MCF 10A (cell line): ENCODE results near the gene FBXO10. TPM values are rescaled to one million over a fixed set of nuclear protein-coding genes. Genes with fewer than 3 reads are reported as not detected.

ENCODE experiments used
- BruUV-seq: library from RNA; stranded (reverse); fragments of 400-500 nt; replicated peaks from 2 replicates; lab custom pipeline; 2021; lab: Mats Ljungman, UMichigan
- CTCF ChIA-PET: fragments of 300-600 bp; sonication (Branson Sonifier 250); formaldehyde crosslinking; extraction: SDS; loops from one replicate; lab custom pipeline; 2021; ENCODE audit warnings: antibody characterized with exemption, inconsistent platforms; lab: Yijun Ruan, JAX
- POLR2A ChIA-PET: fragments of 300-600, 350-650 bp; sonication (Branson Sonifier 250); formaldehyde crosslinking; extraction: SDS; loops from one replicate; lab custom pipeline; 2020; ENCODE audit warnings: antibody characterized with exemption, inconsistent platforms; lab: Yijun Ruan, JAX
- DNase-seq: peaks from one replicate; pipeline ENCODE4 v3.0.0-alpha.2; 2018; ENCODE audit not compliant: unreplicated experiment
- H3K27ac Mint-ChIP-seq: one replicate; pipeline ENCODE4 v1.8.0; 2022; ENCODE audit warnings: mild to moderate bottlenecking, low read depth, mixed read lengths; ENCODE audit not compliant: unreplicated experiment
- H3K27me3 Mint-ChIP-seq: one replicate; pipeline ENCODE4 v1.8.0; 2022; ENCODE audit warnings: mixed read lengths; ENCODE audit not compliant: insufficient read depth, unreplicated experiment
- H3K36me3 Mint-ChIP-seq: one replicate; pipeline ENCODE4 v1.8.0; 2022; ENCODE audit warnings: mild to moderate bottlenecking, moderate library complexity, mixed read lengths; ENCODE audit not compliant: insufficient read depth, unreplicated experiment
- H3K4me1 Mint-ChIP-seq: one replicate; pipeline ENCODE4 v1.8.0; 2022; ENCODE audit warnings: mixed read lengths; ENCODE audit not compliant: insufficient read depth, unreplicated experiment
- H3K4me3 Mint-ChIP-seq: one replicate; pipeline ENCODE4 v1.8.0; 2022; ENCODE audit warnings: mild to moderate bottlenecking, moderate library complexity, mixed read lengths; ENCODE audit not compliant: unreplicated experiment
- H3K9me3 Mint-ChIP-seq: one replicate; pipeline ENCODE4 v1.8.0; 2022; ENCODE audit warnings: mixed read lengths; ENCODE audit not compliant: unreplicated experiment
- intact Hi-C: fragments of 100-400 bp; cut with micrococcal nuclease; formaldehyde crosslinking; loops from 2 replicates; pipeline ENCODE4 v1.14.1; 2022
- total RNA-seq: library from RNA; stranded (reverse); gene quantifications from 2 replicates; pipeline ENCODE4 v1.2.3, GENCODE V29; 2022
- TF ChIP-seq, protein P1 (sequence below): fragments of 200-600 bp; IDR thresholded peaks from one replicate; pipeline ENCODE4 v1.8.0; 2022; ENCODE audit warnings: antibody characterized with exemption, mild to moderate bottlenecking; ENCODE audit not compliant: unreplicated experiment

The FBXO10 gene
- total RNA-seq, 1 experiment from 2014 or later = 3.4 TPM

DNA sequence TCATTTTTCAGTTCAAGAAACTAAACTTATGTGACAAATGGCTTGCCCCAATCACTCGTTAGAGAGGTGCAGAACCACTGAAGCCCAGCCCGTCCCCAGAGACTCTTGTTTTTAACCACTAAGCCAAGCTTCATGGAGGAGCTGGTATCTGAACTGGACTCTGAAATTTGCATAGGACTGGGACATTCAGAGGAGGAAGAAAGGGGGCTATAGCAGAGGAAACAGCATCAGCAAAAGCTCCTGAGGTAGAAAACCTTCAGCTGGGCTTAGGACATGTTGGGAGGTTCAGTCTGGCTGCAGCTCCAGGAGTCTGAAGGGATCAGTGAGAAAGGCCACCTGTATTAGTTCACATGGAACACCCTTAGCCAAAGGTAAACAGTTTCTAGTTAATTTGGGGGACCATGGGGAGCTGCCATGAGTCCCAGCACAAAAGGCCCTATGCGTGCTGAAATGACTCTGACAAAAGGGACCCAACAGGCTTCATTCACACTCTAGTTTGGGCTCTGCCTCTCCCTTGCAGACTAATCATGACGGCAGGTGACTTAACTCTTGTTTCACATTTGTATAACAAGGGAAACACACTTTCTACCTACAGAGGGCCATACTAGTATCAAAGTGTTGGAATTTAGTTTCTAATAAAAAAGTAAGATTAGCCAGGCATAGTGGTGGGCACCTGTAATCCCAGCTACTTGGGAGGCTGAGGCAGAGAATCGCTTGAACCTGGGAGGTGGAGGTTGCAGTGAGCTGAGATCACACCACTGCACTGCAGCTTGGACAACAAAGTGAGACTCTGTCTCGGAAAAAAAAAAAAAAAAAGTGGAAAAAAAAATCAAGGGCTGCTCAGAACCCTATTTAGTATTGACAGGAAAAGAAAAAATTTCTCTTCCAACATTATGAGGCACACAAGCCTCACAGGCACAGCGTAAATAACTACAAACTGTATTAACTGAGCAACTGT, 10.2 kb downstream of the FBXO10 start:
- no peaks in the 10 kb centered on the region for H3K27me3 Mint-ChIP-seq
- peaks cover 8% of the 10 kb centered on the region for H3K9me3 Mint-ChIP-seq
- H3K4me1 Mint-ChIP-seq = no peaks in the 10 kb centered on the region
- TF ChIP-seq, protein P1, sequence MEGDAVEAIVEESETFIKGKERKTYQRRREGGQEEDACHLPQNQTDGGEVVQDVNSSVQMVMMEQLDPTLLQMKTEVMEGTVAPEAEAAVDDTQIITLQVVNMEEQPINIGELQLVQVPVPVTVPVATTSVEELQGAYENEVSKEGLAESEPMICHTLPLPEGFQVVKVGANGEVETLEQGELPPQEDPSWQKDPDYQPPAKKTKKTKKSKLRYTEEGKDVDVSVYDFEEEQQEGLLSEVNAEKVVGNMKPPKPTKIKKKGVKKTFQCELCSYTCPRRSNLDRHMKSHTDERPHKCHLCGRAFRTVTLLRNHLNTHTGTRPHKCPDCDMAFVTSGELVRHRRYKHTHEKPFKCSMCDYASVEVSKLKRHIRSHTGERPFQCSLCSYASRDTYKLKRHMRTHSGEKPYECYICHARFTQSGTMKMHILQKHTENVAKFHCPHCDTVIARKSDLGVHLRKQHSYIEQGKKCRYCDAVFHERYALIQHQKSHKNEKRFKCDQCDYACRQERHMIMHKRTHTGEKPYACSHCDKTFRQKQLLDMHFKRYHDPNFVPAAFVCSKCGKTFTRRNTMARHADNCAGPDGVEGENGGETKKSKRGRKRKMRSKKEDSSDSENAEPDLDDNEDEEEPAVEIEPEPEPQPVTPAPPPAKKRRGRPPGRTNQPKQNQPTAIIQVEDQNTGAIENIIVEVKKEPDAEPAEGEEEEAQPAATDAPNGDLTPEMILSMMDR = no peak
- no peak overlapping the region for H3K27ac Mint-ChIP-seq
- no peak overlapping the region for H3K4me3 Mint-ChIP-seq
- POLR2A ChIA-PET = interaction anchor here (0.6 kb wide), 1 partner anchor 10 kb away, joined by 3 read pairs; the partner anchor contains the start of gene FBXO10
- no peaks in the 10 kb centered on the region for H3K36me3 Mint-ChIP-seq
- CTCF ChIA-PET = interaction anchor here (0.6 to 1.8 kb wide), 3 partner anchors 9 to 88 kb away, joined by 3 to 7 read pairs (median 4); no protein-coding TSS in a partner anchor
- no peak for DNase-seq
- intact Hi-C loops = no loop called here
- no TSS peak for BruUV-seq

DNA sequence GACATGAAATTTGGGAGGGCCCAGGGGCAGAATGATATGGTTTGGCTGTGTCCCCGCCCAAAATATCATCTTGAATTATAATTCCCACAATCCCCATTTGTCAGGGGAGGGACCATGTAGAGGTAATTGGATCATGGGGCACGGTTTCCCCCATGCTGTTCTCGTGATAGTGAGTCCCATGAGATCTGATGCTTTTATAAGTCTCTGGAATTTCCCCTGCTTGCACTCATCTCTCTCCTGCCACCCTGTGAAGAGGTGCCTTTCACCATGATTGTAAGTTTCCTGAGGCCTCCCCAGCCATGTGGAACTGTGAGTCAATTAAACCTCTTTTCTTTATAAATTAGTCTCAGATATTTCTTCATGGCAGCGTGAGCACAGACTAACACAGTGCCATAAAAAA, 11.3 kb downstream of the FBXO10 start:
- DNase-seq = no peak
- CTCF ChIA-PET = interaction anchor here (1.8 kb wide), 1 partner anchor 10 kb away, joined by 7 read pairs; no protein-coding TSS in a partner anchor
- Mint-ChIP-seq H3K4me3 (no peak overlapping the region), H3K36me3 (no peaks in the 10 kb centered on the region), H3K9me3 (peaks cover 8% of the 10 kb centered on the region), H3K4me1 (no peaks in the 10 kb centered on the region), H3K27me3 (no peaks in the 10 kb centered on the region), H3K27ac (no peak overlapping the region)
- POLR2A ChIA-PET = interaction anchor here (0.6 kb wide), 3 partner anchors 11 to 79 kb away, joined by 3 read pairs; partner anchors contain the start of genes FBXO10 and POLR1E
- no TSS peak for BruUV-seq
- intact Hi-C loops = no loop called here
- TF ChIP-seq, protein P1 = no peak

DNA sequence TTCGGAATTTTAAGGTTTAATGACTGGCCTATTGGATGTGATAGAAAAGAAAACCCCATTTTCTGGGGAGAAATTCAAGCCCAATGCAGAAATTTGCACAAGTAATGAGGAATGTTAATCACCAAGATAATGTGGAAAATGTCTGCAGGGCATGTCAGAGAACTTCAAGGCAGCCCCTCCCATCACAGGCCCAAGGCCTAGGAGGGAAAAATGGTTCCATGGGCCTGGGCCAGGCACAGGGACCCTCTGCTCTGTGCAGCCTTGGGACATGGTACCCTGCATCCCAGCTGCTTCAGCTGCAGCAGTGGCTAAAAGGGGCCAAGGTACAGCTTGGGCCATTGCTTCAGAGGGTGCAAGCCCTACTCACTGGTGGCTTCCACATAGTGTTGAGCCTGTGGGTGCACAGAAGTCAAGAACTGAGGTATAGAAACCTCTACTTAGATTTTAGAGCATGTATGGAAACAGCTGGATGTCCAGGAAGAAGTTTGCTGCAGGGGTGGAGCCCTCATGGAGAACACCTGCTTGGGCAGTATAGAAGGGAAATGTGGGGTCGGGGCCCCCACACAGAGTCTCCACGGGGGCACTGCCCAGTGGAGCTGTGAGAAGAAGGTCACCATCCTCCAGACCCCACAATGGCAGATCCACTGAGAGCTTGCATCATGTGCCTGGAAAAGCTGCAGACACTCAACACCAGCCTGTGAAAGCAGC, 12.2 kb downstream of the FBXO10 start:
- Mint-ChIP-seq H3K9me3 (peaks cover 8% of the 10 kb centered on the region), H3K4me3 (no peak overlapping the region), H3K27ac (no peak overlapping the region), H3K36me3 (no peaks in the 10 kb centered on the region), H3K4me1 (no peaks in the 10 kb centered on the region), H3K27me3 (no peaks in the 10 kb centered on the region)
- ChIA-PET CTCF (interaction anchor here (0.6 to 0.7 kb wide), 2 partner anchors 52 to 244 kb away, joined by 3 to 4 read pairs; no protein-coding TSS in a partner anchor), POLR2A (interaction anchor here (0.7 kb wide), 1 partner anchor 142 kb away, joined by 5 read pairs; no protein-coding TSS in a partner anchor)
- intact Hi-C loops = no loop called here
- no peak for DNase-seq
- no TSS peak for BruUV-seq
- TF ChIP-seq, protein P1 = no peak
